ENCODE data around the gene ADAMTS7. TPM values are rescaled to one million over a fixed set of nuclear protein-coding genes. Genes with fewer than 3 reads are reported as not detected.
"Not testable (repeated sequence)": the region's sequence is repeated elsewhere in the genome, so short reads cannot be mapped to it uniquely, and the experiment has no call there.

Gene ADAMTS7
- polyA plus RNA-seq, 1 donor from 2014 or later, result 31.5 TPM

DNA sequence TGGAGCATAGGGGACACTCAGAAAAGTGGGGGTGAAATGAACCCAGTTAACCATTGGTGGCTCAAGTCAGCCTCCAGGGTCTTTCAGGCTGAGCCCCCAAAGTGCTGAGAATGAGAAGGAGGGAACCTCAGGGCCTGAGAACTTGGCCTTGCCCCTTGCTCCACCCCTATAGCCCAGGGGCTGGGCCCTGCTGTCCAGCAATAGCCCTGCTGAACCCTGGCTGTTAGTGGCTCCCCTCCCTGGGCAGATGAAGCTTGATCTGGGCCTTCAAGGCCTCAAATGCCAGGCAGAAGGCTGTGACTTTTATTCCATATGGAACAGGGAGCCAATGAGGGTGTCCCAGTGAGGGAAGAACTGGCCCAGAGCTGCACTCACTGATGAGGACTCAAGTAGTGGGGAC, 16.2 kb downstream of the ADAMTS7 start:
- H3K4me3 ChIP-seq (ENCODE audit: low read length), result no peak overlapping the region
- H3K27ac ChIP-seq (ENCODE audit: low read length), result no peak overlapping the region
- H2AFZ ChIP-seq (ENCODE audit: low read depth, low read length), result no peak overlapping the region
- H3K9ac ChIP-seq (ENCODE audit: low read length), result no peak overlapping the region
- H3F3A ChIP-seq (ENCODE audit: insufficient read depth, low read length, poor library complexity, severe bottlenecking), result no peaks in the 10 kb centered on the region
- H3K4me2 ChIP-seq (ENCODE audit: low read length), result no peak overlapping the region
- no peaks in the 10 kb centered on the region for H3K36me3 ChIP-seq (ENCODE audit: insufficient read depth, low read length)
- H4K20me1 ChIP-seq (ENCODE audit: insufficient read depth), result no peaks in the 10 kb centered on the region
- no peaks in the 10 kb centered on the region for H3K27me3 ChIP-seq (ENCODE audit: insufficient read depth, low read depth, low read length)
- TF ChIP-seq POLR2AphosphoS5 (IDR thresholded peaks at IDR 0.05) (no peak), EZH2 (IDR thresholded peaks at IDR 0.05; ENCODE audit: borderline replicate concordance, insufficient read depth, low read length, poor library complexity, severe bottlenecking) (no peak), SMC3 (conservative IDR thresholded peaks at IDR 0.05; ENCODE audit: poor library complexity) (no peak), EP300 (conservative IDR thresholded peaks at IDR 0.05; ENCODE audit: poor library complexity, severe bottlenecking) (no peak), TAF1 (IDR thresholded peaks at IDR 0.05; ENCODE audit: low read depth) (no peak), RAD21 (conservative IDR thresholded peaks at IDR 0.05) (no peak), CTCF (IDR thresholded peaks at IDR 0.05; ENCODE audit: poor library complexity, severe bottlenecking) (no peak), MXI1 (conservative IDR thresholded peaks at IDR 0.05; ENCODE audit: poor library complexity, severe bottlenecking) (no peak)
- TF ChIP-seq, protein P1, sequence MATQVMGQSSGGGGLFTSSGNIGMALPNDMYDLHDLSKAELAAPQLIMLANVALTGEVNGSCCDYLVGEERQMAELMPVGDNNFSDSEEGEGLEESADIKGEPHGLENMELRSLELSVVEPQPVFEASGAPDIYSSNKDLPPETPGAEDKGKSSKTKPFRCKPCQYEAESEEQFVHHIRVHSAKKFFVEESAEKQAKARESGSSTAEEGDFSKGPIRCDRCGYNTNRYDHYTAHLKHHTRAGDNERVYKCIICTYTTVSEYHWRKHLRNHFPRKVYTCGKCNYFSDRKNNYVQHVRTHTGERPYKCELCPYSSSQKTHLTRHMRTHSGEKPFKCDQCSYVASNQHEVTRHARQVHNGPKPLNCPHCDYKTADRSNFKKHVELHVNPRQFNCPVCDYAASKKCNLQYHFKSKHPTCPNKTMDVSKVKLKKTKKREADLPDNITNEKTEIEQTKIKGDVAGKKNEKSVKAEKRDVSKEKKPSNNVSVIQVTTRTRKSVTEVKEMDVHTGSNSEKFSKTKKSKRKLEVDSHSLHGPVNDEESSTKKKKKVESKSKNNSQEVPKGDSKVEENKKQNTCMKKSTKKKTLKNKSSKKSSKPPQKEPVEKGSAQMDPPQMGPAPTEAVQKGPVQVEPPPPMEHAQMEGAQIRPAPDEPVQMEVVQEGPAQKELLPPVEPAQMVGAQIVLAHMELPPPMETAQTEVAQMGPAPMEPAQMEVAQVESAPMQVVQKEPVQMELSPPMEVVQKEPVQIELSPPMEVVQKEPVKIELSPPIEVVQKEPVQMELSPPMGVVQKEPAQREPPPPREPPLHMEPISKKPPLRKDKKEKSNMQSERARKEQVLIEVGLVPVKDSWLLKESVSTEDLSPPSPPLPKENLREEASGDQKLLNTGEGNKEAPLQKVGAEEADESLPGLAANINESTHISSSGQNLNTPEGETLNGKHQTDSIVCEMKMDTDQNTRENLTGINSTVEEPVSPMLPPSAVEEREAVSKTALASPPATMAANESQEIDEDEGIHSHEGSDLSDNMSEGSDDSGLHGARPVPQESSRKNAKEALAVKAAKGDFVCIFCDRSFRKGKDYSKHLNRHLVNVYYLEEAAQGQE (IDR thresholded peaks at IDR 0.05; ENCODE audit: borderline replicate concordance), result no peak
- no peaks in the 10 kb centered on the region for H3K9me2 ChIP-seq (ENCODE audit: insufficient read depth, low read length)
- no peaks in the 10 kb centered on the region for H3K9me3 ChIP-seq (ENCODE audit: low read length)
- no peaks in the 10 kb centered on the region for H3K79me2 ChIP-seq (replicated peaks; ENCODE audit: insufficient read depth, low read length)

DNA sequence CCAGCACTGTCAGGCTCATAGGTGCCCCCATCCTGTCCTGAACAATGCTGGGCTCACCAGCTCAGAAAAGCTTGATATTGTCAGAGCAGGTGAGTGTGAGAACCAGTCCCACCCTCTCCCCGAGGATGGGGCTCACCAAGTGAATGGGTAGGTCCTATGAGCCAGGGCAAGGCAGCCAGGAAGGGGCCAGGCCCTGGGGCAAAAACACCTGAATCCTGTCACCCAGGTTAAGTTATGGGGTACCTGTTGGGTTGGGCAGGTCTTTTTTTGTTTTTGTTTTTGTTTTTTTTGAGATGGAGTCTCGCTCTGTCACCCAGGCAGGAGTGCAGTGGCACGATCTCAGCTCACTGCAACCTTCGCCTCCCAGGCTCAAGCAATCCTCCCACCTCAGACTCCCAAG, 16.8 kb downstream of the ADAMTS7 start:
- not testable (repeated sequence) for H3K9me2 ChIP-seq (ENCODE audit: insufficient read depth, low read length); H3K4me3 ChIP-seq (ENCODE audit: low read length); H2AFZ ChIP-seq (ENCODE audit: low read depth, low read length); H3K79me2 ChIP-seq (replicated peaks; ENCODE audit: insufficient read depth, low read length); H4K20me1 ChIP-seq (ENCODE audit: insufficient read depth); H3K4me2 ChIP-seq (ENCODE audit: low read length); H3K36me3 ChIP-seq (ENCODE audit: insufficient read depth, low read length); H3K9me3 ChIP-seq (ENCODE audit: low read length); H3K9ac ChIP-seq (ENCODE audit: low read length); H3F3A ChIP-seq (ENCODE audit: insufficient read depth, low read length, poor library complexity, severe bottlenecking); H3K27me3 ChIP-seq (ENCODE audit: insufficient read depth, low read depth, low read length); H3K27ac ChIP-seq (ENCODE audit: low read length)

DNA sequence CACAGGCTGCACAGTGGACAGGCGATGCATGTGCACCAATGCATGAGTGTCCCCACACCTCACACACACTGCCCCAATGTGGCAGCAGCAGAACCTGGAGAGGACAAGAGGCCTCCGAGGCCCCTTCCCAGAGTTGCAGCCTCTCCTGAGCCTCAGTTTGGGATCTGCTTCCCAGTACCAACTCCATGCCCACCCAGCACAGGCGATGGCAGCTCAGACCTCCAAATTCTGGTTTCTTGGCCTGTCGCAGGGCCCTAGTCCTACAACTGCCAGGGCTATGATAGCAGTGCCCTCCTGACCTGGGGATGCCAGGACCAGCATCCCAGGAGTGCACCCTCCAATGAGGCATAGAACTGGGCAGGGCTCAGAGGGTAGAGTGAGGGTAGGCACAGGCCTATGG, 19.9 kb downstream of the ADAMTS7 start:
- TF ChIP-seq EP300 (conservative IDR thresholded peaks at IDR 0.05; ENCODE audit: poor library complexity, severe bottlenecking) (no peak), EZH2 (IDR thresholded peaks at IDR 0.05; ENCODE audit: borderline replicate concordance, insufficient read depth, low read length, poor library complexity, severe bottlenecking) (no peak), RAD21 (conservative IDR thresholded peaks at IDR 0.05) (no peak), TAF1 (IDR thresholded peaks at IDR 0.05; ENCODE audit: low read depth) (no peak), SMC3 (conservative IDR thresholded peaks at IDR 0.05; ENCODE audit: poor library complexity) (no peak), CTCF (IDR thresholded peaks at IDR 0.05; ENCODE audit: poor library complexity, severe bottlenecking) (no peak), POLR2AphosphoS5 (IDR thresholded peaks at IDR 0.05) (no peak), MXI1 (conservative IDR thresholded peaks at IDR 0.05; ENCODE audit: poor library complexity, severe bottlenecking) (no peak)
- TF ChIP-seq, protein P1 (IDR thresholded peaks at IDR 0.05; ENCODE audit: borderline replicate concordance), result no peak
- no peaks in the 10 kb centered on the region for H3F3A ChIP-seq (ENCODE audit: insufficient read depth, low read length, poor library complexity, severe bottlenecking)
- no peak overlapping the region for H3K27ac ChIP-seq (ENCODE audit: low read length)
- H3K4me2 ChIP-seq (ENCODE audit: low read length), result no peak overlapping the region
- no peaks in the 10 kb centered on the region for H3K9me3 ChIP-seq (ENCODE audit: low read length)
- H3K27me3 ChIP-seq (ENCODE audit: insufficient read depth, low read depth, low read length), result no peaks in the 10 kb centered on the region
- no peak overlapping the region for H3K9ac ChIP-seq (ENCODE audit: low read length)
- H4K20me1 ChIP-seq (ENCODE audit: insufficient read depth), result no peaks in the 10 kb centered on the region
- no peaks in the 10 kb centered on the region for H3K79me2 ChIP-seq (replicated peaks; ENCODE audit: insufficient read depth, low read length)
- peaks cover 5% of the 10 kb centered on the region for H3K36me3 ChIP-seq (ENCODE audit: insufficient read depth, low read length)
- no peak overlapping the region for H3K4me3 ChIP-seq (ENCODE audit: low read length)
- H3K9me2 ChIP-seq (ENCODE audit: insufficient read depth, low read length), result no peaks in the 10 kb centered on the region
- no peak overlapping the region for H2AFZ ChIP-seq (ENCODE audit: low read depth, low read length)

Measured in neural cell (in vitro differentiated cells).